Heart left ventricle (tissue), 16 donors: Measurements from ENCODE around the gene STK40. TPM values are rescaled to one million over a fixed set of nuclear protein-coding genes. Genes with fewer than 3 reads are reported as not detected.

Experiments used
- ATAC-seq, 4 donors: fragments of 200-7000 bp; cut with Tn5 transposase; one replicate each; pipeline ENCODE4 v1.9.1; 2020 to 2022; ENCODE audit warnings: moderate library complexity in 4 of 4, mild to moderate bottlenecking in 3 of 4, moderate number of reproducible peaks in 1 of 4
- DNase-seq, 5 donors: peaks; one replicate each; pipeline ENCODE4 v3.0.0-alpha.2; 2020
- H3K27ac ChIP-seq, 12 donors: fragments of 200-600 bp; sonication (generic) in 4 of 12; one replicate each; pipeline versions ENCODE4 v1.5.0 to v1.8.0; 2016 to 2022; ENCODE audit warnings: mild to moderate bottlenecking in 2 of 12
- H3K27me3 ChIP-seq, 9 donors: fragments of 200-600 bp; sonication (generic) in 2 of 9; one replicate each; pipeline versions ENCODE4 v1.5.1 to v1.8.0; 2016 to 2022; ENCODE audit warnings: mild to moderate bottlenecking in 3 of 9
- H3K36me3 ChIP-seq, 9 donors: fragments of 200-600 bp; sonication (generic) in 2 of 9; one replicate each; pipeline versions ENCODE4 v1.5.0 to v1.8.0; 2018 to 2022; ENCODE audit warnings: mild to moderate bottlenecking in 2 of 9
- H3K4me1 ChIP-seq, 12 donors: fragments of 200-600 bp; sonication (generic) in 4 of 12; one replicate each; pipeline versions ENCODE4 v1.5.0 to v1.8.0; 2016 to 2022; ENCODE audit warnings: mild to moderate bottlenecking in 3 of 12
- H3K4me3 ChIP-seq, 12 donors: fragments of 200-600 bp; sonication (generic) in 4 of 12; one replicate each; pipeline versions ENCODE4 v1.5.0 to v1.8.0; 2017 to 2022; ENCODE audit warnings: mild to moderate bottlenecking in 9 of 12, moderate library complexity in 4 of 12
- H3K9me3 ChIP-seq, 12 donors: fragments of 200-600 bp; sonication (generic) in 4 of 12; one replicate each; pipeline versions ENCODE4 v1.5.0 to v1.8.0; 2016 to 2022; ENCODE audit warnings: mild to moderate bottlenecking in 1 of 12
- CTCF ChIP-seq, 12 donors: fragments of 200-600 bp; sonication (generic) in 4 of 12; IDR thresholded peaks; one replicate each; pipeline versions ENCODE4 v1.5.0 to v1.8.0; 2018 to 2022; ENCODE audit warnings: antibody characterized with exemption in 12 of 12, mild to moderate bottlenecking in 5 of 12
- POLR2A ChIP-seq, 2 donors: fragments of 450-650 bp; IDR thresholded peaks; one replicate each; pipeline ENCODE4 v1.6.1; 2017; ENCODE audit warnings: antibody characterized with exemption in 2 of 2, mild to moderate bottlenecking in 2 of 2, moderate library complexity in 2 of 2
- WGBS, 4 donors: extraction: QIAGEN DNeasy Blood & Tissue Kit in 2 of 4; methylation state at CpG; one replicate each; pipeline versions ENCODE4 v1.1.5 to v1.1.7; 2013 to 2018; 5-methylcytosine and 5-hydroxymethylcytosine counted together
- intact Hi-C, 10 donors: fragments of 100-400 bp; cut with DNase I; formaldehyde crosslinking; loops; one replicate each; pipeline versions ENCODE4 v1.11.1 to v1.14.2; 2022
- polyA plus RNA-seq, 2 donors: library from polyadenylated mRNA; stranded (reverse); fragments of 200-250 nt; gene quantifications; one replicate each; pipeline ENCODE4 v1.2.3, GENCODE V29; 2013
- total RNA-seq, 9 donors: library from RNA; depleted of rRNA in 2 of 9; stranded (reverse); fragments of >200 nt in 2 of 9; fragmentation: NEBNext Ultra II Directional in 3 of 9; extraction: Animal tissue kit (Norgen Biotek cat#: 25700) in 3 of 9; gene quantifications; one replicate each; pipeline versions ENCODE4 v1.1.0 to v1.2.4, GENCODE V29; 2016 to 2023
- donor health status: ischemic (EF 13 %, LVEDD 7.1; RV severe dilation, severe dysfunction).
- donor health status: healthy with polysubstance abuse.
- donor health status: DM: no; HTN: yes; CAD: no.
- donor health status: DM: no; HTN: no; CAD: no.
- donor health status: ischemic (EF 25% LVEDD 6.9; RV normal size, moderate dysfunction).
- donor health status: ischemic (EF 25% LVEDD 5.7; RV mildly dilated, moderate dysfunction).
- donor health status: healthy.
- donor health status: DM: yes; HTN: yes; CAD: no.
- donor health status: ischemic (EF 35%, LVEDD 5.7; RV mildly dilated, moderate dysfunction).
- donor health status: nonischemic (EF 11% LVEDD 7.7; RV severe dilation, severe dysfunction).
- donor health status: DM: yes; HTN: yes; CAD: no.
- donor health status: PGD.
- donor health status: ischemic (EF 29% LVEDD 5.4; RV normal size, mild dysfunction).
- donor health status: nonischemic (EF 23%, LVEDD 6.1; RV moderate dilation, normal function).

Gene STK40
- total and polyA plus RNA-seq, 11 donors: 27.9 to 114 (median 59.4) TPM

GRCh38 chr1:36349839-36350238 lies 35.9 kb downstream of the STK40 start:
- WGBS, 4 donors: 49 to 69% (median 53%) methylated on average over 13 to 16 of the region's 16 CpGs
- peaks cover 0 to 85% (median 67%) of the 10 kb centered on the region in 9 donors for H3K36me3 ChIP-seq
- H3K9me3 ChIP-seq: no peaks in the 10 kb centered on the region
- no peaks in the 10 kb centered on the region for H3K27me3 ChIP-seq
- TF ChIP-seq POLR2A (IDR thresholded peaks at IDR 0.05) (no peak), CTCF (IDR thresholded peaks at IDR 0.05) (no peak)
- peaks cover 0 to 44% (median 28%) of the 10 kb centered on the region in 12 donors for H3K4me1 ChIP-seq
- peak in 3 of 4 donors; percentile 32 to 68 (median 41) for ATAC-seq
- no peak overlapping the region for H3K4me3 ChIP-seq
- DNase-seq: peak in 2 of 5 donors; percentile 37 to 61
- peak overlapping the region in 11 of 12 donors; percentile 46 to 82 (median 66) for H3K27ac ChIP-seq
- intact Hi-C loops: no loop called here

GRCh38 chr1:36349241-36349671 lies 36.5 kb downstream of the STK40 start:
- peak in 1 of 5 donors; percentile 42 for DNase-seq
- H3K27me3 ChIP-seq: no peaks in the 10 kb centered on the region
- H3K4me3 ChIP-seq: no peak overlapping the region
- peak in 2 of 4 donors; percentile 4 to 9 for ATAC-seq
- no peak for TF ChIP-seq POLR2A (IDR thresholded peaks at IDR 0.05)
- no peak for TF ChIP-seq CTCF (IDR thresholded peaks at IDR 0.05)
- peaks cover 0 to 44% (median 28%) of the 10 kb centered on the region in 12 donors for H3K4me1 ChIP-seq
- WGBS, 4 donors: 56 to 72% (median 62%) methylated on average over 5 to 7 of the region's 7 CpGs
- H3K27ac ChIP-seq: peak overlapping the region in 10 of 12 donors; percentile 46 to 82 (median 68)
- H3K36me3 ChIP-seq: peaks cover 0 to 84% (median 62%) of the 10 kb centered on the region in 9 donors
- H3K9me3 ChIP-seq: no peaks in the 10 kb centered on the region
- intact Hi-C loops: no loop called here

DNA sequence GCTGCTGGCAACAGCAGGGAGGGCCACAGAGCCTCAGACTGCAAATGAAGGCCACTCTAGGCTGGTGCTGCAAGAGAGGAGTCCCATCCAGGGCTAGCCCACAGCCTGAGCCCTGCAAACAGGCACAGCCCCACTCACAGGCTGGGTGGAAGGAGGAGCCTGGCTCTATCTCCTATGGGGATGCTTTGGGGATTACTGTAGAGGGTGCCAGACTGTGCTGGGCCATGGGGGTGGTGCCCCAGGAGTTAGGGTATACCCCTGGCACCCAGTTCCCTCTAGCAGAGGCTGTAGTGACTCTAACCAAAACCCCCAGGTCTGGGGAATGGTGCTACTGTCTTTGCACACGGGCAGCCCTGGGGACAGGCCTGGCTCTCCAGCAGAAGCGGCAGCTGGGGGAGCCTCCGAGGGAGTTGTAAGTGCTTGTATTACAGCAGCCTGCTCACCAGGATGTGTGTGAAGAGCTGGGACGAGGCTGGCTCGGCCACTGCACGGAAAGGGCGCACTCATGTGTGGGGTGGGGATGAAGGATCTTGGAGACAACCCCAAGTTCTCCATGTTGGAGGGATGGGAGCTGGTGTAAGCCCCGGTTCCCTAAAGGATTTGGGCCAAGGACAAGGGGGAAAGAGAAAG lies 38.9 kb downstream of the STK40 start:
- intact Hi-C loops: no loop called here
- ATAC-seq: no peak
- TF ChIP-seq CTCF (IDR thresholded peaks at IDR 0.05): no peak
- TF ChIP-seq POLR2A (IDR thresholded peaks at IDR 0.05): no peak
- Histone ChIP-seq H3K36me3 (peaks cover 0 to 83% (median 57%) of the 10 kb centered on the region in 9 donors), H3K9me3 (no peaks in the 10 kb centered on the region), H3K4me1 (peaks cover 0 to 44% (median 26%) of the 10 kb centered on the region in 12 donors), H3K27me3 (no peaks in the 10 kb centered on the region), H3K27ac (no peak overlapping the region), H3K4me3 (no peak overlapping the region)
- DNase-seq: peak in 1 of 5 donors; percentile 40
- WGBS, 4 donors: 85 to 92% (median 91%) methylated on average over 5 to 8 of the region's 8 CpGs

DNA sequence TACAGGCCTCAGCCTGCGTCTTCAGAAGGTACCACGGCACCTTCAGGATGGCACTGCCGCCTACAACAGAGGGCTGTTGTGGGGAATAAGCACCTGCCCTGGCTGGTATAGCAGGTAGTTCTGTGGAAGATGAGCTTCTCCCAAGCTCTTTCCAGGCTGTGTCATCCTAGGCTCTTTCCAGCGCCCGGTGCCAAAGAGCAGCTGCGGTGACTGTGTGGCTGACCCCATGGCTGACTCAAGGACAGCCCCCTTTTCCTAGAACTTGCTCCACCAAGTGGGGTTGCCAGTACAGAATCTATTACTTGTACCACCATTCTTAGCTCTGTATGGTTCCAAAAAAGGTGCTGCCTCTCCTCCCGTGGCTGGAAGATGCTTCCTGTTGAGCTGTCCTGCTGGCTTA lies 40.4 kb downstream of the STK40 start:
- peaks cover 0 to 29% (median 14%) of the 10 kb centered on the region in 12 donors for H3K4me1 ChIP-seq
- intact Hi-C loops: no loop called here
- H3K36me3 ChIP-seq: peaks cover 0 to 92% (median 65%) of the 10 kb centered on the region in 9 donors
- TF ChIP-seq CTCF (IDR thresholded peaks at IDR 0.05) (no peak), POLR2A (IDR thresholded peaks at IDR 0.05) (no peak)
- no peak for ATAC-seq
- WGBS, 4 donors: 87 to 94% (median 91%) methylated on average over 7 of the region's 7 CpGs
- H3K27ac ChIP-seq: no peak overlapping the region
- H3K4me3 ChIP-seq: no peak overlapping the region
- no peak for DNase-seq
- H3K9me3 ChIP-seq: no peaks in the 10 kb centered on the region
- no peaks in the 10 kb centered on the region for H3K27me3 ChIP-seq
